Parathyroid adenoma (tissue), 2 donors: ENCODE data around the gene IQCE.

Experiments
- H2AFZ ChIP-seq: fragments of 300-600 bp; sonication (generic); one replicate; pipeline ENCODE4 v1.7.0; 2017; ENCODE audit warnings: antibody characterized with exemption, mild to moderate bottlenecking
- H3K27ac ChIP-seq: fragments of 300-600 bp; sonication (generic); one replicate; pipeline ENCODE4 v1.7.0; 2017
- H3K27me3 ChIP-seq: fragments of 300-600 bp; sonication (generic); one replicate; pipeline ENCODE4 v1.7.0; 2017; ENCODE audit warnings: low read length; ENCODE audit not compliant: control insufficient read depth, insufficient read depth
- H3K36me3 ChIP-seq: fragments of 300-600 bp; sonication (generic); one replicate; pipeline ENCODE4 v1.7.0; 2017; ENCODE audit warnings: low read length; ENCODE audit not compliant: control insufficient read depth, insufficient read depth
- H3K4me1 ChIP-seq: fragments of 300-600 bp; sonication (generic); one replicate; pipeline ENCODE4 v1.7.0; 2017; ENCODE audit warnings: control low read depth
- H3K4me2 ChIP-seq: fragments of 300-600 bp; sonication (generic); one replicate; pipeline ENCODE4 v1.7.0; 2017; ENCODE audit warnings: low read length
- H3K4me3 ChIP-seq: fragments of 300-600 bp; sonication (generic); one replicate; pipeline ENCODE4 v1.7.0; 2017; ENCODE audit warnings: low read depth, low read length
- H3K79me2 ChIP-seq: fragments of 300-600 bp; sonication (generic); one replicate; pipeline ENCODE4 v1.7.0; 2017; ENCODE audit warnings: control low read depth
- H3K9ac ChIP-seq: fragments of 300-600 bp; sonication (generic); one replicate; pipeline ENCODE4 v1.7.0; 2017; ENCODE audit warnings: mild to moderate bottlenecking
- H3K9me3 ChIP-seq: fragments of 300-600 bp; sonication (generic); one replicate; pipeline ENCODE4 v1.7.0; 2017; ENCODE audit warnings: low read length; ENCODE audit not compliant: control insufficient read depth
- TF ChIP-seq, protein P1 (sequence below): fragments of 300-600 bp; sonication (generic); IDR thresholded peaks from one replicate; pipeline ENCODE4 v1.7.0; 2017; ENCODE audit warnings: antibody characterized with exemption, mild to moderate bottlenecking
- donor health status: primary hyperparathyroidism.

Gene IQCE

GRCh38 chr7:2576742-2577491 lies 18.1 kb downstream of the IQCE start:
- Histone ChIP-seq H3K4me3 (no peak overlapping the region), H3K36me3 (no peaks in the 10 kb centered on the region), H3K9me3 (no peaks in the 10 kb centered on the region), H2AFZ (no peak overlapping the region), H3K27me3 (no peaks in the 10 kb centered on the region), H3K9ac (no peak overlapping the region), H3K79me2 (peaks cover 8% of the 10 kb centered on the region), H3K27ac (no peak overlapping the region), H3K4me2 (no peak overlapping the region), H3K4me1 (no peaks in the 10 kb centered on the region)
- TF ChIP-seq, protein P1, sequence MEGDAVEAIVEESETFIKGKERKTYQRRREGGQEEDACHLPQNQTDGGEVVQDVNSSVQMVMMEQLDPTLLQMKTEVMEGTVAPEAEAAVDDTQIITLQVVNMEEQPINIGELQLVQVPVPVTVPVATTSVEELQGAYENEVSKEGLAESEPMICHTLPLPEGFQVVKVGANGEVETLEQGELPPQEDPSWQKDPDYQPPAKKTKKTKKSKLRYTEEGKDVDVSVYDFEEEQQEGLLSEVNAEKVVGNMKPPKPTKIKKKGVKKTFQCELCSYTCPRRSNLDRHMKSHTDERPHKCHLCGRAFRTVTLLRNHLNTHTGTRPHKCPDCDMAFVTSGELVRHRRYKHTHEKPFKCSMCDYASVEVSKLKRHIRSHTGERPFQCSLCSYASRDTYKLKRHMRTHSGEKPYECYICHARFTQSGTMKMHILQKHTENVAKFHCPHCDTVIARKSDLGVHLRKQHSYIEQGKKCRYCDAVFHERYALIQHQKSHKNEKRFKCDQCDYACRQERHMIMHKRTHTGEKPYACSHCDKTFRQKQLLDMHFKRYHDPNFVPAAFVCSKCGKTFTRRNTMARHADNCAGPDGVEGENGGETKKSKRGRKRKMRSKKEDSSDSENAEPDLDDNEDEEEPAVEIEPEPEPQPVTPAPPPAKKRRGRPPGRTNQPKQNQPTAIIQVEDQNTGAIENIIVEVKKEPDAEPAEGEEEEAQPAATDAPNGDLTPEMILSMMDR = no peak

DNA sequence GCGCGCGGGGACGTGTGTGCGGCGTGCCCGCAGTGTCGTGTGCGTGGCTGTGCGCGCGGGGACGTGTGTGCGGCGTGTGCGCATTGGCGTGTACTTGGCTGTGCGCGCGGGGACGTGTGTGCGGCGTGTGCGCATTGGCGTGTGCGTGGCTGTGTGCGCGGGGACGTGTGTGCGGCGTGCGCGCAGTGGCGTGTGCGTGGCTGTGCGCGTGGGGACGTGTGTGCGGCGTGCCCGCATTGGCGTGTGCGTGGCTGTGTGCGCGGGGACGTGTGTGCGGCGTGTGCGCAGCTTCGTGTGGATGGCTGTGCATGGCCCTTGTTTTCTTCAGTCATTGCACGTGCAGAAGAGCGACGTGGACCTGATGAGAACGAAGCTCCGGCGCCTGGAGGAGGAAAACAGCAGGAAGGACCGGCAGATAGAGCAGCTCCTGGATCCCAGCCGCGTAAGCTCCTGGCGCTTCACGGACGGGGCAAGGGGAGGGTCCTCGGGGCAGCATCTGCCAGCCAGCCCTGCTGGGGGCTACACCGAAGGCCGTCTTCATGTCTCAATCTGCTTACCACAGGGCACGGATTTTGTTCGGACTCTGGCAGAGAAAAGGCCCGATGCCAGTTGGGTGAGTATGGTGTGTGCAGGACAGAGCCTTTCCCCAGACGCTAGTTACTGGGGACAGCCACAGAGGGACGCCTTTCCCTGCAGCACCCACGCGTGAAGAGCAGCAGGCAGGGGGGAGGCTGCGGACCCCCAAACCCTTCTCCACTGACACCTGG lies 19.3 kb downstream of the IQCE start:
- Histone ChIP-seq H3K27ac (no peak overlapping the region), H3K36me3 (no peaks in the 10 kb centered on the region), H3K79me2 (peaks cover 8% of the 10 kb centered on the region), H3K9me3 (no peaks in the 10 kb centered on the region), H2AFZ (no peak overlapping the region), H3K4me1 (no peaks in the 10 kb centered on the region), H3K4me2 (no peak overlapping the region), H3K9ac (no peak overlapping the region), H3K4me3 (no peak overlapping the region), H3K27me3 (no peaks in the 10 kb centered on the region)
- TF ChIP-seq, protein P1 = no peak

- H3K9me3 ChIP-seq = no peaks in the 10 kb centered on the region
- H2AFZ ChIP-seq = no peak overlapping the region
- H3K9ac ChIP-seq = no peak overlapping the region
- H3K27me3 ChIP-seq = no peaks in the 10 kb centered on the region
- peaks cover 8% of the 10 kb centered on the region for H3K79me2 ChIP-seq
- H3K4me2 ChIP-seq = no peak overlapping the region
- no peak overlapping the region for H3K4me3 ChIP-seq
- TF ChIP-seq, protein P1 = no peak
- no peak overlapping the region for H3K27ac ChIP-seq
- H3K4me1 ChIP-seq = no peaks in the 10 kb centered on the region
- no peaks in the 10 kb centered on the region for H3K36me3 ChIP-seq
Measured at GRCh38 chr7:2580636-2581035, 21.9 kb downstream of the IQCE start.

DNA sequence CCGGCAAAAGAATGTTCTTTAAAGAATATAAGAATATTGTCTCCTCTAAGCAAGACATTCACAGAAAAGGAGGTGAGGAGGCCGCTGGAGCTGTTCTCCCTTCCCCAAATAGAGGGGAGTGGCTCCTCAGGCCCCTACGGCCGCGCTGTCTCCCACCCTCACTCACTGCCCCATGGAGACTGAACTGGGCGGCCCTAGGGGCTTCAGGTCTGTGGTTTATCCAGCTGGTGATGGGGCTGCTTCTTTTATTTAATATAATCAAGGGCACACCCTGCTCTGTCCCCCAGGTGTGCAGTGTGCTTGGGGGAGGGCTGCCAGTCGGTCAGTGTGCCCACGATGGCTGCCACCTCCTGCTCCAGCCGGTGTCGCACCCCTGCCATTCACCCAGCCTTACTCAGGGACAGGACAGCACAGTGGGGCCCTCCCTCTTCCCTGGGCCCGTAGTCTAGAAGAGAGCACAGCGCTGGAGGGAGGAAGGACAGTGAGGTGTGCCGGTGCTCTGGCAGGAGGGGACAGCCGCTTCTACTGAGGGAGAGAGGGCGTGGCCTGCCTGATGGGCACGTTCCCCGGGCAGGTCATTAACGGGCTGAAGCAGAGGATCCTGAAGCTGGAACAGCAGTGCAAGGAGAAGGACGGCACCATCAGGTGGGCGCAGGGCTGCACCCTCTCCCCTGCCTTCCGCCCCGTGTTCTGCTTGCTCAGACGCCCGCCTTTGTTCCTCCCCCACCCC lies 23.4 kb downstream of the IQCE start:
- Histone ChIP-seq H2AFZ (no peak overlapping the region), H3K27ac (no peak overlapping the region), H3K9me3 (no peaks in the 10 kb centered on the region), H3K4me3 (no peak overlapping the region), H3K27me3 (no peaks in the 10 kb centered on the region), H3K79me2 (no peaks in the 10 kb centered on the region), H3K4me2 (no peak overlapping the region), H3K9ac (no peak overlapping the region), H3K4me1 (no peaks in the 10 kb centered on the region), H3K36me3 (no peaks in the 10 kb centered on the region)
- TF ChIP-seq, protein P1 = no peak
